HG02981 (cell line): ENCODE measurements around the gene TMEM17.

ENCODE experiments used
- ATAC-seq: cut with Tn5 transposase; IDR thresholded peaks from one replicate; pipeline ENCODE4 v1.9.1; 2021; ENCODE audit warnings: mild to moderate bottlenecking, moderate library complexity; ENCODE audit not compliant: unreplicated experiment

The TMEM17 gene

GRCh38 chr2:62458206-62458641 is 47.8 kb downstream of the TMEM17 start:
- no peak for ATAC-seq

GRCh38 chr2:62457556-62457955 is 48.4 kb downstream of the TMEM17 start:
- ATAC-seq: no peak

- peak; percentile 87 for ATAC-seq
These were observed 49.1 kb downstream of the TMEM17 start for GRCh38 chr2:62456721-62457539.

- no peak for ATAC-seq
These were observed 49.9 kb downstream of the TMEM17 start for GRCh38 chr2:62455957-62456692.

- ATAC-seq: no peak
These were observed 52.0 kb downstream of the TMEM17 start for GRCh38 chr2:62453955-62454354.

GRCh38 chr2:62452701-62453454 is 53.1 kb downstream of the TMEM17 start:
- ATAC-seq: no peak

GRCh38 chr2:62450716-62451191 is 55.2 kb downstream of the TMEM17 start:
- no peak for ATAC-seq
